Fibroblast of lung (primary cell): ENCODE results near the gene TSPAN9.

Source experiments
- EZH2 ChIP-seq: IDR thresholded peaks from 2 replicates; pipeline ENCODE4 v1.5.1; 2012; ENCODE audit warnings: low read length, control low read depth, mild to moderate bottlenecking; ENCODE audit errors: missing control alignments
- TF ChIP-seq, protein P1 (sequence below), 2 donors: IDR thresholded peaks in 1 of 2; conservative IDR thresholded peaks in 1 of 2; 1 replicate in 1 of 2; 2 replicates in 1 of 2; pipeline ENCODE4 v1.5.1; 2011 to 2012; ENCODE audit warnings: low read length in 2 of 2, control low read depth in 1 of 2, inconsistent platforms in 1 of 2, low read depth in 1 of 2, mild to moderate bottlenecking in 1 of 2

DNA sequence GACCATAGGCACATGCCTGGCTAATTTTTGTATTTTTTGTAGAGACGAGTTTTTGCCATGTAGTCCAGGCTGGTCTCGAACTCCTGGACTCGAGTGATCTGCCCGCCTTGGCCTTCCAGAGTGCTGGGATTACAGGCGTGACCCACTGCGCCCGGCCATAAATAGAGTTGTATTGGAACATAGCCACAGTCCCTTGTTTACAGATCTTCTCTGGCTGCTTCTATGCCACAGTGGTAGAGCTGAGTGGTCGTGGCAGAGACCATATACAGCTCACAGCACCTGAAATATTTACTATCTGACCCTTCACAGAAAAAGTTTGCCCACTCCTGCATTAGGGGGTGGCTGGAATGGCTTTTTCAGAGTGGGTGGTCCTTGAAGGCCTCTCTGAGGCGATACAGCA lies 28.0 kb upstream of the TSPAN9 start:
- TF ChIP-seq, protein P1, sequence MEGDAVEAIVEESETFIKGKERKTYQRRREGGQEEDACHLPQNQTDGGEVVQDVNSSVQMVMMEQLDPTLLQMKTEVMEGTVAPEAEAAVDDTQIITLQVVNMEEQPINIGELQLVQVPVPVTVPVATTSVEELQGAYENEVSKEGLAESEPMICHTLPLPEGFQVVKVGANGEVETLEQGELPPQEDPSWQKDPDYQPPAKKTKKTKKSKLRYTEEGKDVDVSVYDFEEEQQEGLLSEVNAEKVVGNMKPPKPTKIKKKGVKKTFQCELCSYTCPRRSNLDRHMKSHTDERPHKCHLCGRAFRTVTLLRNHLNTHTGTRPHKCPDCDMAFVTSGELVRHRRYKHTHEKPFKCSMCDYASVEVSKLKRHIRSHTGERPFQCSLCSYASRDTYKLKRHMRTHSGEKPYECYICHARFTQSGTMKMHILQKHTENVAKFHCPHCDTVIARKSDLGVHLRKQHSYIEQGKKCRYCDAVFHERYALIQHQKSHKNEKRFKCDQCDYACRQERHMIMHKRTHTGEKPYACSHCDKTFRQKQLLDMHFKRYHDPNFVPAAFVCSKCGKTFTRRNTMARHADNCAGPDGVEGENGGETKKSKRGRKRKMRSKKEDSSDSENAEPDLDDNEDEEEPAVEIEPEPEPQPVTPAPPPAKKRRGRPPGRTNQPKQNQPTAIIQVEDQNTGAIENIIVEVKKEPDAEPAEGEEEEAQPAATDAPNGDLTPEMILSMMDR (conservative IDR thresholded peaks at IDR 0.05 in 1 of 2, IDR thresholded peaks at IDR 0.05 in 1 of 2; ENCODE audit: low read depth in 1 of 2, low read length in 2 of 2) = no peak
- TF ChIP-seq EZH2 = no peak
